HL-60/S4 treated with retinoic acid at 250 ng/mL for 4 days and 3 days (cell line): ENCODE measurements around the gene CCR1.

Experiments used
- in situ Hi-C: fragments of 300-500 bp; cut with MboI; formaldehyde crosslinking; loops from 2 replicates; pipeline ENCODE4 v1.7.0; 2022; ENCODE audit warnings: low sequenced_read_pairs

Gene CCR1

GRCh38 chr3:46208167-46208704 lies at the start of gene CCR1:
Gene CCR1 (minus strand): TSS chr3:46208313. CDS start chr3:46204313, 4,000 bp downstream.
- in situ Hi-C loops = loop anchor here (10.0 kb wide), 1 partner anchor 113 kb away; no protein-coding TSS in a partner anchor

DNA sequence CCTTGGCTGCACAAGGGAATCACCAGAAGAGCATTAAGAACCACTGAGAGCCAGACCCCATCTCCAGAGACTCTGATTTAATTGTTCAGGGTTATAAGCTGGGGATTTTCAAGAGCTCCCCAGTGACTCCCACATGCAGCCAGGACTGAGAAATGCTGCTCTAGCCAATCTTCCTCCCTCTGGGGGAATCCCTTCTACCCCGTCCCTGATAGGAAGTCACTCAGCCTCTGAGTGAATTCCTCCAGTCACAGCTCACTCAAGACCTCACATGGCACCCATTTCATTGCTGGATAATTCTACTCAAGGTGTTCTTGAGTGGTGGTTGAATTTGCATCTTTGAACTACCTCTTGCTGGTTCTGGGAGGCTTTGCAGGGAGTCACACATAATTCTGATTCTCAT lies 44.9 kb upstream of the CCR1 start:
- in situ Hi-C loops = no loop called here

DNA sequence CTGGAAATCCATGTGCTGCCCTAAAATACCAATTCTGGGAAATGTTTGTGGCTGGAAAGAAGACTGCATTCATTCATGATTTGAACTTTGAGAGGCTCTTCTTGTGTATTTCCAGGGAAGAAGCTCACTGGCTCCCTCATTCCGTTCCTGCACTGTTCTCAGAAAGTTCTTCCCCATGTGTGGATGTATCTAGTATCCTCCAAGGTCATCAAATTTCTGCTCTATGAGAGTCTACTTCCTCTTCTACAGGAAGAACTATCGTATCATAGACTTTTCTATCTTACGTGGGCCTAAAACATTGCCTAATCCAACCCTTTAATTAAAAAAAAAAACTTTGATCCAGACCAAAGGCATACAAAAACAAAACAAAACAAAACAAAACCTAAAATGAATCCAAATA lies 37.0 kb upstream of the CCR1 start:
- in situ Hi-C loops = no loop called here

DNA sequence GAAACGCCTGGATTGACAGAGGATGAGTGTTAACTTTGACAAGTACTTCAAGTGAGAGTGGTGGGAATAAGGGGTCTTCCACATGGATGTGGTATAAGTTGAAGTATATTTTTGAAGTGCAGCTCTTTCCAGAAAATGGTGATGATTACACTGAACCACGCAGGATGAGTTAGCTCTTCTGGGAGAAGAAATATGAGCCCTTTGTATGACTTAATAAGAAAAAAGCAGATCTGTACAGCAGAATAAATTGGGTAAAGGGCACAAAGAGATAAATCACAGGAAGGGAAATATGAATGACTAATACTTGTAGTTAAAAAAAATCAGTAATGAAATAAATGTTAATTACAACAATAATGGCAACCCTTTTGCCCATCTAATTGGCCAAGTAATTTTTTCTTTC lies 35.4 kb upstream of the CCR1 start:
- in situ Hi-C loops = no loop called here

GRCh38 chr3:46242120-46242519 lies 34.0 kb upstream of the CCR1 start, which contains the start of gene CCR3:
Gene CCR3 (plus strand): TSS chr3:46242460. CDS start chr3:46265159, 22,699 bp downstream.
- in situ Hi-C loops = no loop called here

DNA sequence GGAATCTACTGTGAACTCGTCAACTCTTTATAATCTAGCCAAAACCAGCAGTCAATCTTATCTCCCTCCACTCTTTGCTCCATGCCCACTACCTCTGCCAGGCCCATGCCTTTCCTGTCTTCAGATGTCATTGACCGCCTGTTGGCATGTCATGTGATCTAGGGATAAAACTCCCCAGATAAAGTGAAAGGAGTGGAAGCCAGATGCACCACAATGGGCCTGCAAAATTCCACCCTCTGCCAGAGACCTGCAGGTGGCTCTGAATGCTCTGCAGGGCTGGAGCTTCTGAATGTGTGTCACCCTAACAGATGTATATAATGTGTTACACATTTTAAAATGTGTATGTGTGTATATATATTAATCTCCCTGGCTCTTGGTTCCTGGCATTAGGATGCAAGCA lies 31.8 kb upstream of the CCR1 start:
- in situ Hi-C loops = no loop called here

GRCh38 chr3:46239301-46239938 lies 31.3 kb upstream of the CCR1 start:
- in situ Hi-C loops = no loop called here

DNA sequence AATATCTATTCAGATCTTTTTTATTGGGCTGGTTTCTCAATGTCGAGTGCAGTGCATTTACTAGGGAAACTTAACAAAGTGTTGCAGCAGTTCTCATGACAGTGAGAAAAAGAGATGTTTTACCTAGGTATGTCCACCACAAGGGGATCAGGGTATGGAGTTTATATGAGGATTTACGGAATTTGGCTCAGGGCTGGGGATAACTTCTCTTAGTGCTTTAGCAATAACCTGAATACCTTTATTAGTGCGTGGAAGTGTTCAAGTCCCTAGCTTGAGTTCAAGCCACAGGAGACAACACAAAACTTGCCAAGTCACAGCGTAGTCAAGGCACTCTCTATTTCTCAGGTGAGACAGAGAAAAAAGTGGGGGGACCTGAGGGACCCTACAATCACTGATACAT lies 30.3 kb upstream of the CCR1 start:
- in situ Hi-C loops = no loop called here

- in situ Hi-C loops = no loop called here
Measured at GRCh38 chr3:46236294-46237054, 28.4 kb upstream of the CCR1 start.

GRCh38 chr3:46235425-46235824 lies 27.3 kb upstream of the CCR1 start:
- in situ Hi-C loops = no loop called here

GRCh38 chr3:46233194-46233593 lies 25.1 kb upstream of the CCR1 start:
- in situ Hi-C loops = no loop called here

- in situ Hi-C loops = no loop called here
Measured at GRCh38 chr3:46231323-46231722, 23.2 kb upstream of the CCR1 start.

DNA sequence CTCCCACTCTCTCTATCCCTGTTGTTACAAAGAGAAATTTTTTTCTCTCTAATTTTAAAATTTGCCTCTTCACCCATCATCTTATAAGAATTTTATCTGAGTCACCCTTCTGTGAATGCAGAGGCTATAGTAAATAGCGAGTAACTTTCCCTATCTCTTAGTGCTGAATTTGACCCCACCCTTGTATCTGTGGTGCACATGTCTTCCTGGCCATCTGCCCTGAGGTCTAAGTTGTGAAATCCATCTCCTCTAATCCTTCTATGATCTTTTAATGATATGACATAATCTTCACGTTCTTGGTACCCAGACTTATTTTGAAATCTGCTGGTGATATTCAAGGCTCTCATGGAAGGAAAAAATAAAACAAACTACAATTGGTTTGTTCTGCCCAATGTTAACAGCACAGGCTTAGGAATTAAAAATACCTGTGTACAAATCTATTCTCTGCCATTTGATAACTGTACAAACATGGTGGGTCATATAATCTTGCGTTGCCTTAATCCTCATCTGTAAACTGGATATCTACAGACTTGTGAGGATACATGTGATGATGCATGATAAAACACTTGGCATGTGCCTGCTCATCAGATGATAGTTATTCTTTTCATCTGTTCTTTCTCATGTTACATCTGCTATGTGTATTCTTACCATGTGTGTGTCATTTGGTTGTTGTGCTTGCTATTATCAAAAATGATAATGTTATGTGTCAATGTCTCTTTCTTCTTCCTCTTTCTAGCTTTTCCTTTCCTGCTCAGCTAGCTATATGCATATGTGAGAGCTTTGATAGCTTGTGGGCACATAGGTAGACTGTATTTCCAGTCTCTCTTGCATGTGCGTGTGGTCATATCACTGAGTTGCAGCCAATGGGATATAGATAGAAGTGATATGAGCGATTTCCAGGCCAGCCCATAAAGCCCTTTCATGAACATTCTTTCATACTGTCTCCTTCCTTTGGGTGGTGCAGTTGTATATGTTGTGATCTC lies 20.4 kb upstream of the CCR1 start:
- in situ Hi-C loops = no loop called here

GRCh38 chr3:46222435-46223161 lies 14.5 kb upstream of the CCR1 start:
- in situ Hi-C loops = no loop called here

DNA sequence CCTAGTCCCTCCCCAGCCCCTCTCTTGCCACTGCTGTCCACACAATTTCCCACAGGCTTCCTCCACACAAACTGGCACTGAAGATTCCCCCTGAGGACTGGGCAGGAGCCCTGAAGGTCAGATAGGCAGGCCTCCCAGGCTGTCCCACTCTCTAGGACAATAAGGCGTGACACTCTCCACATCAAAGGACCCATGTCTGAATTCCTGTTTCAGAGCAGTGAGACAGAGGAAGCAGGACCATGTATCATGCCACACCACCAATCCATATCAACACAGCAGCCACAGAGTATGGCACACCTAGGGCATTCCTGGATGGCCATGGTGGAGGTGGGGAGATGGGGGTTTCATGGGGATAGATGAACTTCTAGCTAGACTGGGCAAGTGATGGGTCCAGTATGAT lies 13.8 kb upstream of the CCR1 start:
- in situ Hi-C loops = no loop called here

DNA sequence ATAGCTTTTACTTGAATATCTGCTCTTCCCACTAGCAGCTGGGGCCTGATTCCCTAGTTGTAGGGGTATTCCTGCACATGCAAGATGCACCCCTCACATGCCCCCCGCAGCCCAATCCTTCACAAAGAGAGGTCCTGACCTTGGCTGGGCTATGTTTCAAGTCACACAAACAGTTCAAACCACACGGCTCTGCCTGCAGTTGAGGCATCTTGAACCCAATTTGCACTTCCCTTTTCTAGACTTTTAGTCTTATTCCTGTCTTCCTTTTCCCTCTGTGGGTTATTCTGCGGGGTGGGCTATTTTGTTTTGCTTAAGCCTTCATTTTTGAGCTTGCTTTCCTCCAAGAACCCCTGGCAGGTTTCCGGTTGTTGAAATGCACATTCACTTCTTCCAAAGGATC lies 13.3 kb upstream of the CCR1 start:
- in situ Hi-C loops = no loop called here

- in situ Hi-C loops = no loop called here
Measured at GRCh38 chr3:46218196-46218709, 10.1 kb upstream of the CCR1 start.

DNA sequence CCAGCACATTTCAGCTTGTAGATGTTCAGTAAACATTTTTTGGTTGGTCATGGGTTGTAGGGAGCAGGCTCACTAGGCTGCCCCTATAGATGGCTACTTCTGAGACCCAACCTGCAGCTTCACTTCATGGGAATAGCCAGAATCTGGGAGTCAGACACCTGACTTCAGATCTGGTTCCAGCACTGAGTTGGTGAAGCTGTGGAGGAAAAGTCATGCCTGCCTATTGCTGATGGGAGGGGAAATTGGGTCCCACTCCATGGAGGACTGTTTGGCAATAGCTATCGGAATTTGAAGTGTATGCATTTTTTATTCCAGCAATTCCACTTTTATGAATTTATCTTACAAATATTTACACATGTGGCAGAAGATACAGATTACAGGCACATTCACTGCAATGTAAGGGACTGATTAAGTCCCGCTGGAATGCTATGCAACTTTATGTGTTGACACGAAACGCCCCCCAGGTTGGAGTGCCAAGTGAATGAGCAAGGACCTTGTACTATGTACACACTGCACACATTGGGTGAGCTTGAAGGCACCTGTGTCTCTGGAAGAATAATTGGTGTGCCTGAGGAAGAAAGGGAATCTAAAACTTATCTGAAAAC lies 7.8 kb upstream of the CCR1 start:
- in situ Hi-C loops = no loop called here

DNA sequence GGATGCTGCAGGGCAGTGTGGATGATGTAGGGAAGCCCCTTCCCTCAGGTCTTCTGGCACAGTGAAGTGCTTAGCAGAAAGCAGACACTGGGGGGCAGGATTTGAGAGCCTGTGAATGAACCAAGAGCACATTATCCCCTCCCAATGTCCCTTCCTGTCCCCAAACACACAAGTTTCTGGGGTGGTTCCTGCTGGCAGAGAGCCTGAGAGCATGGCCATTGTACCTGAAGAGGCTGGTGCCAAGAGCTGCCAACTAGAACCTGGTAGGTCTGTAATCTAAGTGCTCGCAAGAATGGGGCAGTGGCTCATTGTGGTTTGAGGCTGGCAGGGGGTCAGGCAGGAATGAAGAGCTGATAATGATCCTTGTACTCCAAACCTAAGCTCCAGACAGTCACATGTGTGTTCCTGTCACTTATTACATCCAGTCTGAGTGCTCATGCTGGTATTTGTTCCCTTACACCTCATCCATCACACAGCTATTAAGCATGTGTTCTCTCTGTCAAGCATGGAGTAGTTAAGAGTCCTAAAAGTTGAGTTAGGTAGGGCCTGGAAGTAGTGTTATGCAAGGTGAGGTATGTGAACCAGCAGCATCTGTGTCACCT lies 6.7 kb upstream of the CCR1 start:
- in situ Hi-C loops = loop anchor here (5.0 kb wide), 1 partner anchor 152 kb away; no protein-coding TSS in a partner anchor
